Stomach smooth muscle (tissue), 2 donors: ENCODE measurements around the gene ABTB2.

Experiments used
- H3K27ac ChIP-seq: one replicate; pipeline ENCODE4 v1.7.0; 2013; ENCODE audit warnings: mild to moderate bottlenecking, low read length, inconsistent platforms
- H3K27me3 ChIP-seq, 2 donors: one replicate each; pipeline ENCODE4 v1.7.0; 2013; ENCODE audit warnings: low read length in 2 of 2; ENCODE audit not compliant: insufficient read depth in 2 of 2, control insufficient read depth in 1 of 2
- H3K36me3 ChIP-seq, 2 donors: one replicate each; pipeline ENCODE4 v1.7.0; 2013; ENCODE audit warnings: low read length in 2 of 2; ENCODE audit not compliant: control insufficient read depth in 2 of 2, insufficient read depth in 2 of 2
- H3K4me1 ChIP-seq: one replicate; pipeline ENCODE4 v1.7.0; 2013; ENCODE audit warnings: low read length; ENCODE audit not compliant: control insufficient read depth, insufficient read depth
- H3K4me3 ChIP-seq, 2 donors: one replicate each; pipeline ENCODE4 v1.7.0; 2013; ENCODE audit warnings: low read length in 2 of 2
- H3K9ac ChIP-seq, 2 donors: one replicate each; pipeline ENCODE4 v1.7.0; 2013; ENCODE audit warnings: low read length in 2 of 2, mild to moderate bottlenecking in 1 of 2
- H3K9me3 ChIP-seq, 2 donors: one replicate each; pipeline ENCODE4 v1.7.0; 2013; ENCODE audit warnings: low read length in 2 of 2; ENCODE audit not compliant: control insufficient read depth in 2 of 2
- donor health status: healthy.
- donor health status: Pancreatic carcinoma.

ABTB2 gene

GRCh38 chr11:34134765-34135164, 223.0 kb downstream of the ABTB2 start:
- no peaks in the 10 kb centered on the region for H3K9me3 ChIP-seq
- H3K27ac ChIP-seq, result no peak overlapping the region
- H3K36me3 ChIP-seq, result peaks cover 66 to 74% of the 10 kb centered on the region in 2 donors

GRCh38 chr11:34132261-34132965, 225.4 kb downstream of the ABTB2 start:
- Histone ChIP-seq H3K4me1 (no peaks in the 10 kb centered on the region), H3K27ac (no peak overlapping the region), H3K4me3 (no peak overlapping the region), H3K9ac (no peak overlapping the region), H3K36me3 (peaks cover 62 to 65% of the 10 kb centered on the region in 2 donors), H3K9me3 (no peaks in the 10 kb centered on the region), H3K27me3 (no peaks in the 10 kb centered on the region)

More at GRCh38 chr11:34134765-34135164, 223.0 kb downstream of the ABTB2 start:
- H3K4me1 ChIP-seq, result no peaks in the 10 kb centered on the region
- no peak overlapping the region for H3K4me3 ChIP-seq
- no peak overlapping the region for H3K9ac ChIP-seq
- H3K27me3 ChIP-seq, result no peaks in the 10 kb centered on the region

- Histone ChIP-seq H3K27ac (no peak overlapping the region), H3K36me3 (peaks cover 45 to 54% of the 10 kb centered on the region in 2 donors), H3K9ac (no peak overlapping the region), H3K9me3 (no peaks in the 10 kb centered on the region), H3K27me3 (no peaks in the 10 kb centered on the region), H3K4me3 (no peak overlapping the region), H3K4me1 (no peaks in the 10 kb centered on the region)
Measured at GRCh38 chr11:34128824-34129223, 229.0 kb downstream of the ABTB2 start.

- H3K9me3 ChIP-seq, result no peaks in the 10 kb centered on the region
- no peaks in the 10 kb centered on the region for H3K27me3 ChIP-seq
- H3K27ac ChIP-seq, result no peak overlapping the region
- no peaks in the 10 kb centered on the region for H3K4me1 ChIP-seq
- no peak overlapping the region for H3K9ac ChIP-seq
- H3K36me3 ChIP-seq, result peaks cover 49 to 55% of the 10 kb centered on the region in 2 donors
- no peak overlapping the region for H3K4me3 ChIP-seq
Measured at GRCh38 chr11:34126959-34127848, 230.6 kb downstream of the ABTB2 start.

- Histone ChIP-seq H3K4me3 (no peak overlapping the region), H3K27me3 (no peaks in the 10 kb centered on the region), H3K36me3 (peaks cover 48 to 52% of the 10 kb centered on the region in 2 donors), H3K4me1 (no peaks in the 10 kb centered on the region), H3K27ac (no peak overlapping the region), H3K9ac (no peak overlapping the region), H3K9me3 (no peaks in the 10 kb centered on the region)
Measured at GRCh38 chr11:34124885-34125668, 232.7 kb downstream of the ABTB2 start.

GRCh38 chr11:34120651-34121050, 237.2 kb downstream of the ABTB2 start:
- Histone ChIP-seq H3K27me3 (no peaks in the 10 kb centered on the region), H3K9ac (no peak overlapping the region), H3K4me3 (no peak overlapping the region), H3K9me3 (no peaks in the 10 kb centered on the region), H3K4me1 (no peaks in the 10 kb centered on the region), H3K27ac (no peak overlapping the region), H3K36me3 (peaks cover 59% of the 10 kb centered on the region in 2 donors)

- Histone ChIP-seq H3K27ac (no peak overlapping the region), H3K27me3 (no peaks in the 10 kb centered on the region), H3K9me3 (no peaks in the 10 kb centered on the region), H3K4me1 (no peaks in the 10 kb centered on the region), H3K4me3 (no peak overlapping the region), H3K36me3 (peaks cover 72 to 78% of the 10 kb centered on the region in 2 donors), H3K9ac (no peak overlapping the region)
Measured at GRCh38 chr11:34114471-34114870, 243.3 kb downstream of the ABTB2 start.

- H3K9ac ChIP-seq, result no peak overlapping the region
- no peak overlapping the region for H3K27ac ChIP-seq
- H3K4me3 ChIP-seq, result no peak overlapping the region
- peaks cover 71 to 78% of the 10 kb centered on the region in 2 donors for H3K36me3 ChIP-seq
- no peaks in the 10 kb centered on the region for H3K4me1 ChIP-seq
- H3K27me3 ChIP-seq, result no peaks in the 10 kb centered on the region
- no peaks in the 10 kb centered on the region for H3K9me3 ChIP-seq
Measured at GRCh38 chr11:34114014-34114413, 243.8 kb downstream of the ABTB2 start.

DNA sequence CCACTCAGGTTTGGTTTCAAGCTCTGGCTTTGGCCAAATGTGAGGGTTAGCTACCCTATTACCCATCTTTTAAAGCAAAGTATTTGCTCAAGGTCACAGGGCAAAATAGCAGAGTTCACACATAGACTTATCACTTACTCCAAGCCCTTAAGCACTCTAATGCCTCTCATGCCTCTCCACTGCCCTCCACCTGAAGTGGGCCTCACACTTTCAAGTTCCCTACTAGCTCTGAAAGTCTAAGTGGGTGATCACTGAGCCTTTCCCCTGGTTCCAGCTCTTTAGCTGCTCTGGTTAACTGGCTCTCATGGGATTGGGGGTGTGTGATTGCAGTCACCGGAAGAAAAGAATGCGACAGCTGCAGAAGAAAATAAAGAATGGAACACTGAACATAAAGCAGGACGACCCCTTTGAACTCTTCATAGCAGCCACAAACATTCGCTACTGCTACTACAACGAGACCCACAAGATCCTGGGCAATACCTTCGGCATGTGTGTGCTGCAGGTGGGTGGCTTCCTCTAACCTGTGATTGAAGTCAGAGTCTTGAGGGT, 246.0 kb downstream of the ABTB2 start:
- no peaks in the 10 kb centered on the region for H3K9me3 ChIP-seq
- H3K27ac ChIP-seq, result no peak overlapping the region
- H3K36me3 ChIP-seq, result peaks cover 54 to 73% of the 10 kb centered on the region in 2 donors
- no peak overlapping the region for H3K4me3 ChIP-seq
- H3K4me1 ChIP-seq, result peaks cover under 1% of the 10 kb centered on the region
- H3K27me3 ChIP-seq, result no peaks in the 10 kb centered on the region
- no peak overlapping the region for H3K9ac ChIP-seq

DNA sequence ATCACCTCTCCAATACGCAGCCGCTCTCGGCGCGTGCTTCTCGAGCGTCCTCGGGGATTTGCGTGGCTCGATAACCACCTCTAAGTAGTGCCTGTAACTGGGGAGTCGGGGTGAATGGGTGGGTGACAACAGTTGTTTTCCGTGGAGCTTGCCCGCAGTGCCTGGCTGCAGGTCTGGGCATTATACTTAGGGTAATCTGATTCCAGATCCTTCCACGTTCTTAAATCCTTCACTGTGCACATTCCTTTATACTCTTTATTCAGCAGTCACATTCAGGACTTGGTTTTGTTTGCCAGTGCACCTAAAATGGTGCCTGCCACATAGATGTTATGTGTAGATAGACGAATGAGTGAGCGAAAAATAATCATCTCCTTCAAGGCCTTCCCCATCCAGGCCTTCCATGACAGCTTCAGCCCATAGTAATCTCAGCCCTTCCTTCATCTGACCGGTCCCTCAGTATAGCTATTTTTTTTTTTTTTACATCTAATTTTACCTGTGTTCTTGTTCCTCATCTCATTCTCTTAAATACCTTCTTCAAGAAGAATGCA, 251.8 kb downstream of the ABTB2 start:
- Histone ChIP-seq H3K27me3 (no peaks in the 10 kb centered on the region), H3K9me3 (no peaks in the 10 kb centered on the region), H3K36me3 (peaks cover 18 to 31% of the 10 kb centered on the region in 2 donors), H3K9ac (peak overlapping the region; percentile 97 to 100), H3K27ac (peak overlapping the region; percentile 99), H3K4me3 (peak overlapping the region; percentile 95 to 98), H3K4me1 (peaks cover 16% of the 10 kb centered on the region)
